Mesenteric fat pad (tissue), 1 donor: ENCODE data around the gene IL31RA. TPM values are rescaled to one million over a fixed set of nuclear protein-coding genes. Genes with fewer than 3 reads are reported as not detected.

Experiments
- DNase-seq: peaks from one replicate; pipeline ENCODE4 v3.0.0-alpha.2; 2020; ENCODE audit warnings: low spot score
- total RNA-seq: library from RNA; stranded (reverse); fragmentation: NEBNext Ultra II Directional; extraction: Animal tissue kit (Norgen Biotek cat#: 25700); gene quantifications from one replicate; pipeline ENCODE4 v1.2.1, GENCODE V29; 2021
- donor health status: DM: yes; HTN: yes; CAD: no.

Gene IL31RA
- total RNA-seq, 1 donor from 2014 or later = not detected

DNA sequence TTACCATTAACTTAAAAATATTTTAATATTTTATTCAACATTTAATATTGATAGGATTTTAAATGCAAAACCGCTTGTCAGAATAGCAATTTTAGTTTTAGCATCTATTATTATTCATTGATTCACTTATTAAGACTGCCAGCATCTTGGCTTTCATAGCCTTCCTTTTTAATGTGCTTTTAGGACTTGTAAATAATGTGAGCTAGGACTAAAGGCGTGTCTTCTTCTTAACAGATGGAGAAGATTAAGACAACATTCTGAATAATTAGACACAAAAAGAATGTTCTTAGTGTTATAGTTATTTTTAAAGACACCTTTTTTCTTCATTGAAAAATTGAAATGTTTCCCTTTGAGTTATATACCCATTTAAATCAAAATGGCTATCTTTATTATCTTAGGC lies 6.9 kb downstream of the IL31RA start:
- DNase-seq = no peak

- no peak for DNase-seq
Measured at GRCh38 chr5:55860288-55860687, 9.1 kb downstream of the IL31RA start.

DNA sequence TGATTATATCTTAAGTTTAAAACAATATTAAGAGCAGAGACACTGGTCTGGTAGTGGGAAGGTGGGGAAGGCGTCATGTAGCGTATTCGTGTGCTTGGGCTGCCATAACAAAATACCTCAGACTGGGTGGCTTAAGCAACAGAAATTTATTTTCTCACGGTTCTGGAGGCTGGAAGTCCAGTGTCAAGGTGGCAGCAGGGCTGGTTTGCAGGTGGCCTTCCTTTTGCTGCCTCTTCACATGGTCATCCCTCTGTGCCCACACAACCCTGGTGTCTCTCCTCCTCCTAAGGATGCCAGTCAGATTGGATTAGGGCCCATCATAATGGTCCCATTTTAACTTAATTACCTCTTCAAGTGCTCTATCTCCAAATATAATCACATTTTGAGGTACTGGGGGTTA lies 9.6 kb downstream of the IL31RA start:
- no peak for DNase-seq

DNA sequence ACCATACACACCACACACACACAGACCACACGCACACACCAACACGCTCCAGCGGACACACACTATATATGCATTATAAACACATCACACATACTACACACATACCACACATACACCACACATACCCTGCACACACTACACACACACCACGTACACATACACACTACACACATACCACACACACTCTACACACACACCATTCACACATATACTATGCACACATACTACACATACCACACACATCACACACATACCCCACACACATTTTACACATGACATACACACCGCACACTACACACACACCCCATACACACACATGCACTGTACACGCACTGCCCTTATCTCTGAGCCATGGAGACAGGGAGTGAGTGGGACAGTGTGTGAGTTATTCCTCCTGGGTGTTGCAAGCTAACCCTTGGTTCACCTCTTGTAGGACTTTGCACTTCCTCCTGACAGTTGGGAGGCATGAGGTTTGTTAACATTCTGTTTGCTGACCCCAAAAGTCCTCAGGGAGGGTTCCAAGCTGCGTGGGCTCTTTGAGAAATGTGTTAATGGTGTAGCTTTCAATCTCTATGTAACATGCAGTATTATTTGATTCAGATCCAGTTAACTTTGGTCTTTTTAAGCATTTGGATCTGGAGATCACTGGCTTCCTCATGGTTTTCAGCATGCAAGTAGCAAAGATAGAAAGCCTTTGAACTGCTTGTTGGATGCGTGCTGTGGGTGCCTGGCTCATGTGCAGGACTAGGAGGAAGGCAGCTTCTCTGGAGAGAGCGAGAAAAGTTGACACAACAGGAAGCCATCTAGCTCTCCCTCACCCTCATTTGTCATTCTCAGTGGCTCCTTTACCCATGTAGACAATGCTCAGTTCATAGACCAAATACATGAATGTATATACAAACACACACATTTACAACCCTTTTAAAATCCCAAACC lies 13.7 kb downstream of the IL31RA start:
- DNase-seq = no peak

GRCh38 chr5:55865831-55866230 lies 14.7 kb downstream of the IL31RA start:
- no peak for DNase-seq

DNA sequence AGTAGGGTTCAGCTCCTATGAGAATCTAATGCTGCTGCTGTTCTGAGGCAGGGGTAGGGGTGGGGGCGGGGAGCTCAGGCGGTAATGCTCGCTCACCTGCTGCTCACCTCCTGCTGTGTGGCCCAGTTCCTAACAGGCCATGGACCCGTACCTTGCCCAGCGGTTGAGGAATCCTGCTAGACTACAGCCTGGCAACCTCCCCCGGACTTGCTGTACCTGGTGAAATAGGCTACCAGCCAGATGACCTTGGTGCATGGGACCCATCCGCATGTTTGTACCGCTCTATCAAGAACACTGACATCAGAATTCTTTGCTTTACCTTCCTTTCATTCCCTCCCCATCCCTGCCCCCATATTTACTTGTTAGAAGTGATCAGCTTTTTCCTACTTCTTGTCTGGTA lies 15.3 kb downstream of the IL31RA start:
- no peak for DNase-seq

- DNase-seq = no peak
Measured at GRCh38 chr5:55866934-55867333, 15.8 kb downstream of the IL31RA start.

GRCh38 chr5:55868846-55869245 lies 17.7 kb downstream of the IL31RA start:
- no peak for DNase-seq

GRCh38 chr5:55869847-55870246 lies 18.7 kb downstream of the IL31RA start:
- no peak for DNase-seq

- DNase-seq = no peak
Measured at GRCh38 chr5:55873234-55873633, 22.1 kb downstream of the IL31RA start.

GRCh38 chr5:55877655-55878054 lies 26.5 kb downstream of the IL31RA start:
- DNase-seq = no peak

DNA sequence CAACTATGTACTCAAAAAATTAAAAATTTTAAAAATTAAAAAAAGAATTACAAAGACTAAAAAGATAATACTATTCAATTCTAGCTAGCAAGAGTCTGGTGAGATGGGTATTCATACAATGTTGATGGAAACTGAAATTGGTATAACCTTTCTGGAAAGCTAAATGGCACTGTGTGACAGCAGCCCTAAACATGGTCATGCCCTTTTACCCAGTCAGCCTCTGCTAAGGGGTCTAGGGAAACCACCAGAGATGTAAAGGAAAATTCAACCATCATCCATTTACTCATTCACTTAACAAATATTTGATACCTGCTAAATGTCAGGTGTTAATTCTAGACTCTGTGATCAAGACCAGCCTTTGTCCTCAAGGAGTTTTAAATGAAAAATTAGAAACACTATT lies 29.3 kb downstream of the IL31RA start:
- DNase-seq = no peak

DNA sequence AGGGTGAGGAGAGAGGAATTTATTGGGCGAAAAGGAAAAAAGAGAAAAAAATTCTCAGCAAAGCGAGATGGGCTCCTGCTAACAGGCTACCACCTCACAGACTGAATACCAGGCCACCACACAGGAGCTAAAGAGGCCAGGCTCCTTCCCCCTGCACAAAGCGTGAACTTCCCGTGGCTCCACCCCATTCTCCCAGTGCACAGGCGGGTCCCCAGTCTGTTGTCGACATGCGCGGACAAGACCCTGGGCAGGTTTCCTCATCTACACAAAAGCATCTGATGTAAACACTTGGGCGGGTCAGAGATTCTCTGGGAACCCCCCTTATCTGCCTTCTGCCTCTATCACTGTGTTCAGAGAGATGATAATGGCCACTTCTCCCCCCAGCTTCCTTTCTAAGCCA lies 34.2 kb downstream of the IL31RA start:
- no peak for DNase-seq

GRCh38 chr5:55888205-55888604 lies 37.0 kb downstream of the IL31RA start:
- no peak for DNase-seq

GRCh38 chr5:55892479-55892878 lies 41.3 kb downstream of the IL31RA start:
- no peak for DNase-seq

- no peak for DNase-seq
Measured at GRCh38 chr5:55894135-55894534, 43.0 kb downstream of the IL31RA start.

GRCh38 chr5:55895346-55895745 lies 44.2 kb downstream of the IL31RA start:
- no peak for DNase-seq

DNA sequence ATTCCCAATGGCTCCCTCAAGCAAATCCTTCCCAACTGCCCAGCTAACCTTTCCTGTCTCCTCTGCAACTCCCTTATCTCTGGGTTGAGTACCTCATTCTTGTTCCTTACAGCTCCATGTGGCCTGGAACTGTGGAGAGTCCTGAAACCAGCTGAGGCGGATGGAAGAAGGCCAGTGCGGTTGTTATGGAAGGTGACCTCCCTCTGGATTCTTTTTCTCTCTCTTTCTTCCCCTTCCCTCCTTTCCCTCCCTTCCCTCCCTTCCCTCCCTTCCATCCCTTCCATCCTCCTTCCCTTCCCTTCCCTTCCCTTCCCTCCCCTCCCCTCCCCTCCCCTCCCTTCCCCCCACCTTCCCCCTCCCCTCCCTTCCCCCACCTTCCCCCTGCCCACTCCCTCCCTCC lies 45.1 kb downstream of the IL31RA start:
- DNase-seq = no peak

- no peak for DNase-seq
Measured at GRCh38 chr5:55896663-55897062, 45.5 kb downstream of the IL31RA start.

DNA sequence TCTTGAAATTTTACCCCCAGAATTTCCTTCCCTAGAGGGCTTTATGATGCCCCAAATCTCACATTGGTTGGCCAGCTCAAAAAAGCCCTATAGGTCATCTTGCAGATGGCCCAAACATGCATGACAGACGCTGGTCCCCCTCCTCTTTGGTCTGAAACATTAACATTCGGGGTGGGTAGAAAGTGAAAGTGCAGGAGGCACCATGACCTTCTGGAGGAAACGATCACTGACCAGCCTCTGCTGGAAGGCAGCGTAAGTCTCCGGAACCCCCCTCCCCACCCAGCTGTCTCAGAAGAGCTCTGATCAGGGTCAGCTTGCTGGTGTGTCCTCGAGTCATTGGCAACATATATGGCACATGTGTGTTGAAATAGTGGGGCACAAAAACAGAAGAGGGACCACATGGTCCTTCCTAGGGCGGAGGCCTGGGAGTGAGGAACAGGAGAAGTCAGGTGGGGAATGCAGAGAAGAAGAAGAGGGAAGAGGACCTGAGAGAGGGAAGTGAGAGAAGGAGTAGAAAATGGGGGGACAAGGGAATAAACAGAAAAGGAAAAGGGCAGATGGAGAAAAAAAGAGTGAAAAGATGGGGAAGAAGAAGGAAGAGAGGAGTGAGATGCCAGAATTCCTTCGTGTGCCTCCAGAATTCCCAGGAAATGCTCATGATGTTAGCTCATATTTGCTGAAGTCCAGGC lies 46.2 kb downstream of the IL31RA start:
- no peak for DNase-seq

- no peak for DNase-seq
Measured at GRCh38 chr5:55897905-55898304, 46.7 kb downstream of the IL31RA start.

GRCh38 chr5:55899344-55899743 lies 48.2 kb downstream of the IL31RA start:
- DNase-seq = no peak

GRCh38 chr5:55900068-55900467 lies 48.9 kb downstream of the IL31RA start:
- no peak for DNase-seq
